Activated CD4-positive, alpha-beta T cell treated with anti-CD3 and anti-CD28 coated beads for 48 hours (primary cell): ENCODE data around the gene CLTCL1.

Experiments used
- DNase-seq: peaks from one replicate; pipeline ENCODE4 v3.0.0-alpha.2; 2020

The CLTCL1 gene

DNA sequence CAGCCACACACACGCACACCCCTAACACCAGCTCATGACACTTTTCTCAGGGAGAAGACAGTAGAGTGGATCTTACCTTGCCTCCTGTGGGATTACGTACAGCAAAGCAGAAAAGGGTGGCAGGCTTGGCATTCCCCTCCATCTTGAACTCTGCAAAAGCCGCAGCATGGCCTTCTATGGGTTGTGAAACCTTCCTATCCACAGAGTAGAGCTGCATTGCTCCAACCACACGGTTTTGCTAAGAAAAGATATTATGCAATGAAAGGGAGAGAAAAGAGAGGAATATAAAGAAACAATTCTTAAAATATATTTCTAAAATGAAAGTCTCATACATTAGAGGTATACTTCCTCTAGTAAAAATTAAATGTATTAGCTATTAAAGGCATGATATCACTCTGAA lies 48.8 kb downstream of the CLTCL1 start:
- DNase-seq, result no peak

- DNase-seq, result no peak
Measured at GRCh38 chr22:19241593-19241906, 50.0 kb downstream of the CLTCL1 start.

DNA sequence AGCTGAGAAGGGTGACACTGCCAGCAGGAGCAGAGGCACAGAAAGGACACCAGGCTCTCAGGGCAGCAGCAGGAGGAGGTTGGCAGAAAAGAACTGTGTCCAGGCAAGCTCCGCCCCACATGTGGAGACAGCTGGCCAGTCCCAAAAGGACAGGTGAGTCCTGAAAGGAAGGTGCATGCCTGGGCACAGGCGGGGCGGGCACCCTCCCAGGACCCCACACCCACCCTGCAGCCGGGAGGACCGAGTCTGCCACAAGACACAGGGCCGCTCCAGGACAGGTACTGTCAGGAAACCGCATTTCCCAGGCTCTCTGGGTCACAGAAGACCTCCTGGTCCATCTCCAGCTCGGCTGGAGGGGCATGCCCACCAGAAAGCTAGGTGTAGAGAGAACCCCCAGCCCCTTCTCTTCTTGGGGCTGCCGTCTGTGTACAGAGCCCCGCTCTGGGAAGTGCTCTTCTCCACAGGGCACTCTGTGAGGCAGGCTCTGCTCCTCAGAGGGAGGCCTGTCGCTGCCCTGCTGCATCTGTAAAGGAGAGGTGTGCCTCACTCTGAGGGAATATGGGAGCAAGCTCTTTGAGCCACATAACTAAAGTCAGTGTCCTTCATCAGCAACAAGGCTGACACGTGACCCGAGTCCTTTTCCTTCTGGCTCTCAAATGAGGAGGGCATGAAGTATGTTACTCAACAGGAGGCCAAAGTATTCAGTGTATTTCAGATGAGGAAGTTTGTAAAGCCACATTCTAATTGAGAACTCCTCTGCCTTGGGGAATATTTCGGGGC lies 50.5 kb downstream of the CLTCL1 start:
- DNase-seq, result no peak

GRCh38 chr22:19239464-19239863 lies 52.1 kb downstream of the CLTCL1 start:
- DNase-seq, result no peak

DNA sequence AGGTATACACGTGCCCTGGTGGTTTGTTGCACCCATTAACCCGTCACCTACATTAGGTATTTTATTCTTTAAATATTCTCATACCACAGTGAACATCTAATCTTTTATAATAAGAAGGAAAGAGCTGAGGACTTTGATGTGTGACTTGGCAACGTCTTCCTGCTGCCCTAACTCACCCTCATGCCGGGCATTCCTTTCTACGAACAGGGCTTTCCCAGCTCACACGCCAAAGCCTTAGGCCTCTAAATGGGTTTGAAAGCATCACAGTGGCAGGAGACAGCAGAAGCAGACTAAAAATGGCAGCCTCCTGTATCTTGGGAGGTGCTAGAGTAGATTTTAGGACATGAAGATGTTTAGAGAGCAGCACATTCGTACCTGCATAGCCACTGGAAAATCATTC lies 52.6 kb downstream of the CLTCL1 start:
- no peak for DNase-seq

GRCh38 chr22:19235874-19236273 lies 55.6 kb downstream of the CLTCL1 start:
- no peak for DNase-seq

DNA sequence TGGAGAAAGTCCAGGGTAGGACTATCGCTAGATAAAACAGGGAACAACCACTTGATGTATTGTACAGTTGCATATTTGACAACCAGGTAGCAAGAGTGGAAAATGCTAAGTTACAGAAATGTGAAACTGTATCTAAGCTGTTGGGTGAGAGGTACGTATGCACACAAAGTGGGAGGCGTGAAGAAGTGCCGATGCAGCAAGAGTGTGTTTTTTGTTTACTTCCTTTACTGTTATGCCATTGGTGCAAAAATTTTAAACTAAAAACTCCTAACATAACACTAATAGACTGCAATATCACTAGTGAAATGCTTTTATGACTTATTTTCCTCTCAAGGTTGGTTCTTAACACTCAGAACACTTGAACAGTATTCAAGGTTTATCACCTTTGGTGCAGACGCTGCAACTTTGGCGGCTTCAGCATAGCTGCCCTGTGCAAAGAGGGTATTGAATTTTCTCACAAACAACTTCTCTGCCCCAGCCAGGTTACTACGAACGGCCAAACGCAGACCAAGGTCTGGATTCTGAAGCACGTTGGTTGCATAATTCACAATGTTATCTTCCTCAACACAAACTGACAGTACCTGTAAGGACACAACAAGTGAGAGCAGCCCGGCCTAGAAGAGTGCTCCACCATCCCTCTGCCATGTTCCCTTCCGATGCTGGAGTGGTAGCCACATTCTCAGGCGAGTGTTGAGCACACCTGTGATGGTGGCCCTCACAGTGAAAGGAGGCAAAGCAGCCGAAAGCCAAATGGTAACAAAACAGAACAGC lies 57.2 kb downstream of the CLTCL1 start:
- DNase-seq, result no peak

GRCh38 chr22:19233189-19233661 lies 58.3 kb downstream of the CLTCL1 start:
- no peak for DNase-seq

- no peak for DNase-seq
Measured at GRCh38 chr22:19232623-19233022, 58.9 kb downstream of the CLTCL1 start.

- DNase-seq, result no peak
Measured at GRCh38 chr22:19231986-19232385, 59.5 kb downstream of the CLTCL1 start.

DNA sequence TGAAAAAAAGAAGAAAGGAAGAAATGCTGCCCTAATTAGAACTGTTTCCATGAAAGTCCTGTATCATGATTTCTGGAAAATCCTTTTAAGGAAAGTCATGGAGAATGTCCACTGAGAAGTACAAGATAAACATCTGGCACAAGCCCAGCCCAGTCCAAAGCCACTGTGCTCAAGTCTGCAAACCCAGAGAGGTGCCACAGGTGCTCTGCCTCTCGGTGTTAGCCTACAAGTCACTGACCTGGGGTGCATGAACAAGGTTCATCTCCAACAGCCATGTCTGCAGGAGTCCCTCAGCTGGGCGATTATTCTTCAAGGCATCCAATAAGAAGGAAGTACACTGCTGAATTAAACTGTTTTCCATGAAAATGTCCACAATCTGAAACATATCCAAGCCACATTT lies 61.9 kb downstream of the CLTCL1 start:
- no peak for DNase-seq

DNA sequence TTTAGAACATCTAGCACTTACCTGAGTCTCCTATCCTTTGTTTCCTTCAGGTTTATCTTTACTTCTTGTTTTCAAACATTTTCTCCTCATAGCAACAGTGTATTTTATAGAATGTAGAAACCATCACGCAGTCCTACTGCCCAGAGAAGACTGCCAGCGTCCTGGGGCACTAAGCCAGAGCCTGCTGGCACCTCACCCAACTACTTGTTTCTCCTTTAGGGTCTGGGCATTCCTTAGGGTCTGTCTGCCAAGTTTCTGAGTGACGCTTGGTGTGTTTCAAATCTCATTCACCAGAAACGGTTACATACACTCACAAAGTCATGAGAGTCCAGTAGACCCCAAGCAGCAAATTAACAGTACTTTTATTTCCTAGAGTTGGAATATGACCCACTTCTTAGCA lies 63.3 kb downstream of the CLTCL1 start:
- DNase-seq, result no peak

DNA sequence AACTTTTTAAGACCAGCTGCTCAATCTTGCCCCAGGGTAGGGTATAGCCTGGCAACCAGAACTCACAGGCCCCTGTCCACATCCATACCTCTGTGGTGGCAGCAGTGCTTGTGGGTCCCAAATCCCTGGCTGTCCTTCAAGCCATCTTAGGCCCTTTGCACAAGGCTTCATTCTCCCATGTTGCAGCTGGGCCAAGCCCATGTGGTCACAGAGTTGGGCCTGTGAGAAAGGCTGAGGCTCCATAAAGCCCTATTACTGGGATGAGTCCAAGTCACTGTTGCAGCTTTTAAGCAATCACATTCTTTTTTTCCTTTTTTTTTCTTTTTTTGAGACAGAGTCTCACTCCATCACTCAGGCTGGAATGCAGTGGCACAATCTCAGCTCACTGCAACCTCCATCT lies 65.1 kb downstream of the CLTCL1 start:
- no peak for DNase-seq

DNA sequence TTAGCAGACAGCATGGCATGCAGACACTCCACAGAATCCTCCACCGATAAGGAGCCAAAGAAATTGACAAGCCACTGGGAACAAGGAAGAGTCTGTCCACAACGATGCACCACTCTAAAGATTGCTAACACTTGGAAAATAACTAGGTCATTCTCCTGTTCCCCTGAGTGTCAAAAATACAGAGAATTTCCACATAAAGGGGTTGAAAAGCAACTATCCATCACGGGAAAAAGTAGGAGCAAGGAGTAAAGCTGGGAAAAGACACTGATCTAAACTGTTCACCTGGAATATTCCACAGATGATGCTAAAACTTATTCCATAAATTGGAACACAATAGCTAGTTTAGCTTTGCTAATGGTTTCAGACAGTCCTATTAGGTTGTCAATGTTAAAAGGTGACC lies 66.0 kb downstream of the CLTCL1 start:
- DNase-seq, result no peak

- DNase-seq, result no peak
Measured at GRCh38 chr22:19224985-19225384, 66.5 kb downstream of the CLTCL1 start.

DNA sequence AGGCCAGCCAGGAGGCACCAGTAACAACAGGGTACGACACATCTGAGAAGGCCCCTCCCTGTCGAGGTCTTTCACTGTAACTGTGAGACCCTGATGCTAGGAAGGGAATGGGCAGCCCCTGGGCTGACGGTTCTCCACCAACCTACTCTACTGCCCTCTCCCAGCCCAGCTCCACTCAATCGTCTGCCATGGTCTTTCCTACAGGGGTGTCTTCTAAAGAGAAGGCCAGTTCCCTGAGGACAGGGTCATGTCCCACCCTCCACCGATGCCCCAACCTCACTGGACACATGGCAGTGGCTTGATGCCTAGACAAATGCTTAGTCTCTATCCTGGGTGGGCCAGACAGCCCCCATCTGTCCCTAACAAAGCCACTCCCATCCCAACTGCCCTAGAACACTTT lies 67.0 kb downstream of the CLTCL1 start:
- no peak for DNase-seq

DNA sequence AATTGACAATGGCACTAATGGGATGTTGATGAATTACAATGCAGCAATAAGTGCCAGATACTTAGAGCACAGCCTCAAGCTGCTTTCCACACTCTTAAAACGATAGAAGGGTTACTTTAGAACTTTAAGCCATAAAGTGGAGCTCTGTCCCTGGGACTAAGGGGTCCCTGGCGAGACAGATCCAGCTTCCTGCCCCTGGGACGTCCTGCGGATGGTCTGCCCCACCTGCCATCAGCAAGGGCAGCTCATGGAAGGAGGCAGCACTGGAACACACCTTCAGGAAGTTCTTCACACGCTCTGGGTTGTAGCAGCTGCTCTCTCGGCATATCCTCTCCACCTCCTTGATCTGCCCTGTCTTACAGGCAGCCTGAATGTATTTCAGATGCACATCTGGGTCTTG lies 67.9 kb downstream of the CLTCL1 start:
- no peak for DNase-seq

DNA sequence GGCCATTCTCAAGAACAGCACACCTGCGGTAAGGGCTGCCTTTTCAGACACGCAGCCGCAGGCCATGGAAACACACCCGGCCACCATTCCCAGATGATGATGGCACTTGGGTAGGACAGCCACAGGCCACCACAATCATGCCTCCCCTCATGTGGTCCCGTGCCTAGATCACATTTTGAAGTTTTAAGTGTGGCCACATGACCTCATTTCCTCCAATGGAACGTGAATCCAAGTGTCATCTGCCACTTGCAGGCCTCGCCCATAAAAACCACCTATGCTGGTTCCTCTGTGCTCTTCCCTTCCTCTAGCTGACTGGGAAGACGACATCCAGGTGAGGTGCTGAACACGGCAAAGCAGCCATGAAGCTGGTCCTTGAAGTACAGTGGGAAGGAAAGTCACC lies 68.4 kb downstream of the CLTCL1 start:
- no peak for DNase-seq

DNA sequence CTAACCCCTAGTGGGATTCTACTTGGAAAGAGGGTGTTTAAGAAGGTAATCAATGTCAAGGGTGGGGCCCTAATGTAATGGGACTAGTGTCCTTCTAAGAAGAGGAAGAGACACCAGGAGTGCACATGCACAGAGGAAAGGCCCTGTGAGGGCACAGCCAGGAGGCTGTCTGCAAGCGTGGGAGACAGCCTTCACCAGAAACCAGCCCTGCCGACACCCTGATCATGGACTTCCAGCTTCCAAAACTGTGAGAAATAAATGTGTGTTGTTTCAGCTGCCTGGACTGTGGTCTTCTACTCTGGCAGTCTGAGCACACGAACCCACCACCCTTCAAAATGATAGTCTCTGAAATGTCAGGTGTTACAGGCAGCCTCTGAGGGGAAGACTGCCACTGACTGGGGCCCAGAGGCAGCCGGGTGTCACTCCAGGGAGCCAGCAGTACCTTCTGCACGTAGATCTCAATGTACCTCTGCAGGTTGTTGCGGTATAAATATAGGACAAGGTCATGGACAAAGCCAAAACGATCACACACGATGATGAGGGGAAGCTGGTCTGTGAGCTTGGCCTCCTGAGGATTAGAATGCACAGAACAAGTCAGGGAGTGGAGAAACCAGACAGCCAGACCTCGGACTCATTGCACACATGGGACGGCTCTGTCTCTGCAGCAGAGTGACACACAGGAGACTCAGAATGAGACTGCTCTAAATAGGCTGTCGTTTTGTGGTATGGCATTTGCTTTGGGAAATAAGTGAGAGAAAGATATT lies 69.1 kb downstream of the CLTCL1 start:
- DNase-seq, result no peak

DNA sequence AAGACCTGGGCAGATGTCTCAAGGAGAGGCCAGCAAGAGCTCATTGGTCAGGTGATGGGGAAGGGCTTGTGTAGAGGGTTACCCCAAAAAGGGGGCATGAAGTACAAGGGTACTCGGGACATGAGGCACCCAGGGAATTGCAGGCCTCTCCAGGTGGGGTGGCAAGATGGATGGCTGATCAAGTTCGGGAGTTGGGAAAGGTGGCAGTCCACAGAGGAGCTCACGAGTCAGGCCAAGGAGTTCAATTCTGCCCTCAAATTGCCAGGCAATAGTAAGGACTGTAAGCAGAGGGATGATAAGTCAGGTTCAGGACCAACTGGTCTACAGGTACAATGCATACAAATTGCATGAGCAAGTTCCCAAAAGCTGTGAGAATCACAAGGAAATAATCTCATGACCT lies 70.7 kb downstream of the CLTCL1 start:
- no peak for DNase-seq

- no peak for DNase-seq
Measured at GRCh38 chr22:19218541-19219233, 72.8 kb downstream of the CLTCL1 start.

- no peak for DNase-seq
Measured at GRCh38 chr22:19216579-19216978, 74.9 kb downstream of the CLTCL1 start.

GRCh38 chr22:19215360-19215759 lies 76.2 kb downstream of the CLTCL1 start:
- DNase-seq, result no peak
